Stimulated activated naive CD8-positive, alpha-beta T cell treated with anti-CD3 and anti-CD28 coated beads, Interleukin-15, Interleukin-2, amounts not matched to agents 100 ng/mL and 50 ng/mL, for 24 hours (primary cell): ENCODE measurements around the gene CDKN2D.

Source experiments
- H3K27ac Mint-ChIP-seq: one replicate; pipeline ENCODE4 v1.8.0; 2021; ENCODE audit warnings: mild to moderate bottlenecking, mixed read lengths
- H3K27me3 Mint-ChIP-seq: one replicate; pipeline ENCODE4 v1.8.0; 2021; ENCODE audit warnings: mixed read lengths
- H3K36me3 Mint-ChIP-seq: one replicate; pipeline ENCODE4 v1.8.0; 2021; ENCODE audit warnings: low read depth, mixed read lengths
- H3K4me1 Mint-ChIP-seq: one replicate; pipeline ENCODE4 v1.8.0; 2021; ENCODE audit warnings: low read depth, mixed read lengths
- H3K4me3 Mint-ChIP-seq: one replicate; pipeline ENCODE4 v1.8.0; 2021; ENCODE audit warnings: mild to moderate bottlenecking, mixed read lengths
- H3K9me3 Mint-ChIP-seq: one replicate; pipeline ENCODE4 v1.8.0; 2021; ENCODE audit warnings: mixed read lengths

Gene CDKN2D

GRCh38 chr19:10568826-10569651 lies at the start of gene CDKN2D:
Gene CDKN2D (minus strand): TSS chr19:10568979. CDS start chr19:10568653, 326 bp downstream.
- peak within 1 kb of the TSS; percentile 100 for H3K27ac Mint-ChIP-seq
- no peaks in the 10 kb centered on the region for H3K27me3 Mint-ChIP-seq
- no peaks in the 10 kb centered on the region for H3K9me3 Mint-ChIP-seq
- peak within 1 kb of the TSS; percentile 96 for H3K4me3 Mint-ChIP-seq
- H3K36me3 Mint-ChIP-seq, result peaks cover 20% of the 10 kb centered on the region
- H3K4me1 Mint-ChIP-seq, result peaks cover 58% of the 10 kb centered on the region

- H3K27ac Mint-ChIP-seq, result peak overlapping the region; percentile 16
- H3K4me3 Mint-ChIP-seq, result no peak overlapping the region
- H3K36me3 Mint-ChIP-seq, result peaks cover 27% of the 10 kb centered on the region
- H3K9me3 Mint-ChIP-seq, result no peaks in the 10 kb centered on the region
- H3K4me1 Mint-ChIP-seq, result peaks cover 45% of the 10 kb centered on the region
- no peaks in the 10 kb centered on the region for H3K27me3 Mint-ChIP-seq
Observed at GRCh38 chr19:10617409-10618121, 48.8 kb upstream of the CDKN2D start.

- Mint-ChIP-seq H3K27ac (peak overlapping the region; percentile 74), H3K4me3 (no peak overlapping the region)
Observed at GRCh38 chr19:10615429-10616023, 46.7 kb upstream of the CDKN2D start.

GRCh38 chr19:10612499-10613119 lies 43.8 kb upstream of the CDKN2D start:
- Mint-ChIP-seq H3K4me1 (peaks cover 27% of the 10 kb centered on the region), H3K27me3 (no peaks in the 10 kb centered on the region), H3K36me3 (peaks cover 12% of the 10 kb centered on the region), H3K9me3 (no peaks in the 10 kb centered on the region), H3K27ac (no peak overlapping the region), H3K4me3 (no peak overlapping the region)

More at GRCh38 chr19:10615429-10616023, 46.7 kb upstream of the CDKN2D start:
- no peaks in the 10 kb centered on the region for H3K27me3 Mint-ChIP-seq
- peaks cover 16% of the 10 kb centered on the region for H3K36me3 Mint-ChIP-seq
- H3K9me3 Mint-ChIP-seq, result no peaks in the 10 kb centered on the region
- peaks cover 32% of the 10 kb centered on the region for H3K4me1 Mint-ChIP-seq

- H3K4me1 Mint-ChIP-seq, result peaks cover 32% of the 10 kb centered on the region
- H3K27me3 Mint-ChIP-seq, result no peaks in the 10 kb centered on the region
- no peaks in the 10 kb centered on the region for H3K9me3 Mint-ChIP-seq
- peaks cover 9% of the 10 kb centered on the region for H3K36me3 Mint-ChIP-seq
- H3K27ac Mint-ChIP-seq, result peak overlapping the region; percentile 18
- H3K4me3 Mint-ChIP-seq, result no peak overlapping the region
Observed at GRCh38 chr19:10611907-10612306, 43.1 kb upstream of the CDKN2D start.

- H3K36me3 Mint-ChIP-seq, result peaks cover 5% of the 10 kb centered on the region
- H3K4me3 Mint-ChIP-seq, result peak overlapping the region; percentile 95
- peak overlapping the region; percentile 91 for H3K27ac Mint-ChIP-seq
- peaks cover 34% of the 10 kb centered on the region for H3K4me1 Mint-ChIP-seq
- no peaks in the 10 kb centered on the region for H3K9me3 Mint-ChIP-seq
- H3K27me3 Mint-ChIP-seq, result no peaks in the 10 kb centered on the region
Observed at GRCh38 chr19:10604460-10604980, 35.7 kb upstream of the CDKN2D start.

- H3K9me3 Mint-ChIP-seq, result no peaks in the 10 kb centered on the region
- peaks cover 5% of the 10 kb centered on the region for H3K36me3 Mint-ChIP-seq
- H3K27me3 Mint-ChIP-seq, result no peaks in the 10 kb centered on the region
- H3K4me3 Mint-ChIP-seq, result peak overlapping the region; percentile 95
- H3K27ac Mint-ChIP-seq, result peak overlapping the region; percentile 91
- peaks cover 34% of the 10 kb centered on the region for H3K4me1 Mint-ChIP-seq
Observed at GRCh38 chr19:10603873-10604459, 35.2 kb upstream of the CDKN2D start.

- peak overlapping the region; percentile 95 for H3K4me3 Mint-ChIP-seq
- no peaks in the 10 kb centered on the region for H3K27me3 Mint-ChIP-seq
- peaks cover 34% of the 10 kb centered on the region for H3K4me1 Mint-ChIP-seq
- H3K27ac Mint-ChIP-seq, result peak overlapping the region; percentile 91
- H3K9me3 Mint-ChIP-seq, result no peaks in the 10 kb centered on the region
- peaks cover 5% of the 10 kb centered on the region for H3K36me3 Mint-ChIP-seq
Observed at GRCh38 chr19:10603084-10603872, 34.5 kb upstream of the CDKN2D start.

GRCh38 chr19:10602330-10603083 lies 33.7 kb upstream of the CDKN2D start:
- H3K27ac Mint-ChIP-seq, result peak overlapping the region; percentile 91

GRCh38 chr19:10601999-10602329 lies 33.2 kb upstream of the CDKN2D start:
- peak overlapping the region; percentile 68 for H3K27ac Mint-ChIP-seq
- H3K27me3 Mint-ChIP-seq, result no peaks in the 10 kb centered on the region
- peak overlapping the region; percentile 59 for H3K4me3 Mint-ChIP-seq
- H3K9me3 Mint-ChIP-seq, result no peaks in the 10 kb centered on the region
- H3K4me1 Mint-ChIP-seq, result peaks cover 32% of the 10 kb centered on the region
- peaks cover 5% of the 10 kb centered on the region for H3K36me3 Mint-ChIP-seq

More at GRCh38 chr19:10602330-10603083, 33.7 kb upstream of the CDKN2D start:
- Mint-ChIP-seq H3K4me1 (peaks cover 34% of the 10 kb centered on the region), H3K27me3 (no peaks in the 10 kb centered on the region), H3K4me3 (peak overlapping the region; percentile 95), H3K36me3 (peaks cover 5% of the 10 kb centered on the region), H3K9me3 (no peaks in the 10 kb centered on the region)

GRCh38 chr19:10600149-10600548 lies 31.4 kb upstream of the CDKN2D start:
- no peaks in the 10 kb centered on the region for H3K27me3 Mint-ChIP-seq
- H3K36me3 Mint-ChIP-seq, result peaks cover 5% of the 10 kb centered on the region
- no peaks in the 10 kb centered on the region for H3K9me3 Mint-ChIP-seq
- H3K4me3 Mint-ChIP-seq, result no peak overlapping the region
- peaks cover 43% of the 10 kb centered on the region for H3K4me1 Mint-ChIP-seq
- H3K27ac Mint-ChIP-seq, result no peak overlapping the region

GRCh38 chr19:10593820-10594637 lies 25.2 kb upstream of the CDKN2D start:
- Mint-ChIP-seq H3K9me3 (no peaks in the 10 kb centered on the region), H3K4me3 (no peak overlapping the region), H3K27me3 (no peaks in the 10 kb centered on the region), H3K36me3 (no peaks in the 10 kb centered on the region), H3K27ac (peak overlapping the region; percentile 58), H3K4me1 (peaks cover 24% of the 10 kb centered on the region)
